Mesothelial cell of epicardium (in vitro differentiated cells): Measurements from ENCODE around the gene LRP5. TPM values are rescaled to one million over a fixed set of nuclear protein-coding genes. Genes with fewer than 3 reads are reported as not detected.

Source experiments
- DNase-seq, 2 experiments: peaks; one replicate each; pipeline ENCODE4 v3.0.0; 2021; ENCODE audit warnings: low spot score in 2 of 2; ENCODE audit not compliant: unreplicated experiment in 2 of 2
- H3K27ac Mint-ChIP-seq: 2 replicates; pipeline ENCODE4 v1.8.0; 2021; ENCODE audit warnings: mixed read lengths
- H3K27me3 Mint-ChIP-seq: 2 replicates; pipeline ENCODE4 v1.8.0; 2021; ENCODE audit warnings: low read depth, mixed read lengths
- H3K36me3 Mint-ChIP-seq: 2 replicates; pipeline ENCODE4 v1.8.0; 2021; ENCODE audit warnings: mixed read lengths
- H3K4me1 Mint-ChIP-seq: 2 replicates; pipeline ENCODE4 v1.8.0; 2021; ENCODE audit warnings: mixed read lengths
- H3K4me3 Mint-ChIP-seq: 2 replicates; pipeline ENCODE4 v1.8.0; 2021; ENCODE audit warnings: mild to moderate bottlenecking, moderate library complexity, mixed read lengths
- H3K9me3 Mint-ChIP-seq: 2 replicates; pipeline ENCODE4 v1.8.0; 2021; ENCODE audit warnings: mixed read lengths
- total RNA-seq: library from RNA; stranded (reverse); gene quantifications from 3 replicates; pipeline ENCODE4 v1.2.1, GENCODE V29; 2021
- TF ChIP-seq, protein P1 (sequence below): fragments of 200-600 bp; sonication (generic); IDR thresholded peaks from one replicate; pipeline ENCODE4 v1.5.0; 2021; ENCODE audit warnings: antibody characterized with exemption; ENCODE audit not compliant: unreplicated experiment

LRP5 gene
- total RNA-seq, 1 donor from 2014 or later, result 72.5 TPM

DNA sequence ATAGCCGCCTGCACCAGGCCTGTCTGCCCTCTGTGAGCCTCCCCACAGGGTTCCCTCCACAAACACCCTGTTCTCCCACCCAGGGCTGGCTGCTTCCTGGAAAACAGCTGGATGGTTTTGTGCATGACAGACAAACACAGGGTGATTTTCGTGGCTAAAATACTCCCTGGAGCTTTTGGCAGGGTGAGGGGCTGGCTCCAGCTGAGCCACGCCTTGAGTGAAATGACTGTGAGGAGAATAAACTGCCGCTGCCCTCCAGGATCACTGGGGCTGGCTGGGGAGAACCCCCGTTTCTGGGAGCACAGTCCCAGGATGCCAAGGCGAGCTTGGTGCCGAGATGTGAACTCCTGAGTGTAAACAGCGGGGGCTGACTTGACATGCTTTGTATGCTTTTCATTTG, 127.8 kb downstream of the LRP5 start:
- DNase-seq, result no peak
- Mint-ChIP-seq H3K4me1 (peaks cover 5% of the 10 kb centered on the region), H3K27ac (no peak overlapping the region), H3K4me3 (no peak overlapping the region), H3K9me3 (no peaks in the 10 kb centered on the region), H3K36me3 (peaks cover 31% of the 10 kb centered on the region), H3K27me3 (no peaks in the 10 kb centered on the region)
- TF ChIP-seq, protein P1, sequence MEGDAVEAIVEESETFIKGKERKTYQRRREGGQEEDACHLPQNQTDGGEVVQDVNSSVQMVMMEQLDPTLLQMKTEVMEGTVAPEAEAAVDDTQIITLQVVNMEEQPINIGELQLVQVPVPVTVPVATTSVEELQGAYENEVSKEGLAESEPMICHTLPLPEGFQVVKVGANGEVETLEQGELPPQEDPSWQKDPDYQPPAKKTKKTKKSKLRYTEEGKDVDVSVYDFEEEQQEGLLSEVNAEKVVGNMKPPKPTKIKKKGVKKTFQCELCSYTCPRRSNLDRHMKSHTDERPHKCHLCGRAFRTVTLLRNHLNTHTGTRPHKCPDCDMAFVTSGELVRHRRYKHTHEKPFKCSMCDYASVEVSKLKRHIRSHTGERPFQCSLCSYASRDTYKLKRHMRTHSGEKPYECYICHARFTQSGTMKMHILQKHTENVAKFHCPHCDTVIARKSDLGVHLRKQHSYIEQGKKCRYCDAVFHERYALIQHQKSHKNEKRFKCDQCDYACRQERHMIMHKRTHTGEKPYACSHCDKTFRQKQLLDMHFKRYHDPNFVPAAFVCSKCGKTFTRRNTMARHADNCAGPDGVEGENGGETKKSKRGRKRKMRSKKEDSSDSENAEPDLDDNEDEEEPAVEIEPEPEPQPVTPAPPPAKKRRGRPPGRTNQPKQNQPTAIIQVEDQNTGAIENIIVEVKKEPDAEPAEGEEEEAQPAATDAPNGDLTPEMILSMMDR, result no peak

- Mint-ChIP-seq H3K4me1 (peaks cover 5% of the 10 kb centered on the region), H3K36me3 (peaks cover 30% of the 10 kb centered on the region), H3K27me3 (no peaks in the 10 kb centered on the region), H3K9me3 (no peaks in the 10 kb centered on the region), H3K27ac (peak overlapping the region; percentile 71), H3K4me3 (no peak overlapping the region)
- TF ChIP-seq, protein P1, result no peak
- DNase-seq, result no peak
Observed at GRCh38 chr11:68441466-68442230, 129.3 kb downstream of the LRP5 start.

DNA sequence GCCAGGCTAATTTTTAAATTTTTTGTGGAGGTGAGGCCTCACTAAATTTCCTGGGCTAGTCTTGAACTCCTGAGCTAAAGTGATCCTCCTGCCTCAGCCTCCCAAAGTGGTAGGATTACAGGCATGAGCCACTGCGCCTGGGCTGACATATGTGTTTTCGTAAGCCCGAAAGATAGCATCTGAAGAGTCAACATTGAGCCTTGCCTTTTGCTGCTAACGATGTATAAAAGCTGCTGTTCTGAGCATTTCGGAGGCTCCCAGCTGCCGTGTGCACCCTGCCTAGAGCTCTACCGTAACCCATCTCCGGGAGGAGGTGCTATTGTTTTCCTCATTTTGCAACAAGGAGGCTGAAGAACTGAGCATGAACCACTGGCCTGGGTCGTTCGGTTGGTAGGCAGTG, 130.0 kb downstream of the LRP5 start:
- Mint-ChIP-seq H3K27ac (no peak overlapping the region), H3K4me1 (peaks cover 5% of the 10 kb centered on the region), H3K27me3 (no peaks in the 10 kb centered on the region)

GRCh38 chr11:68444566-68444965, 132.2 kb downstream of the LRP5 start:
- no peak overlapping the region for H3K4me3 Mint-ChIP-seq
- peaks cover 5% of the 10 kb centered on the region for H3K4me1 Mint-ChIP-seq
- DNase-seq, result no peak
- no peaks in the 10 kb centered on the region for H3K9me3 Mint-ChIP-seq
- TF ChIP-seq, protein P1, result no peak
- no peaks in the 10 kb centered on the region for H3K27me3 Mint-ChIP-seq
- H3K36me3 Mint-ChIP-seq, result peaks cover 31% of the 10 kb centered on the region
- H3K27ac Mint-ChIP-seq, result no peak overlapping the region

More for the DNA sequence above, 130.0 kb downstream of the LRP5 start:
- Mint-ChIP-seq H3K36me3 (peaks cover 27% of the 10 kb centered on the region), H3K4me3 (no peak overlapping the region), H3K9me3 (no peaks in the 10 kb centered on the region)
- TF ChIP-seq, protein P1, result no peak
- no peak for DNase-seq

DNA sequence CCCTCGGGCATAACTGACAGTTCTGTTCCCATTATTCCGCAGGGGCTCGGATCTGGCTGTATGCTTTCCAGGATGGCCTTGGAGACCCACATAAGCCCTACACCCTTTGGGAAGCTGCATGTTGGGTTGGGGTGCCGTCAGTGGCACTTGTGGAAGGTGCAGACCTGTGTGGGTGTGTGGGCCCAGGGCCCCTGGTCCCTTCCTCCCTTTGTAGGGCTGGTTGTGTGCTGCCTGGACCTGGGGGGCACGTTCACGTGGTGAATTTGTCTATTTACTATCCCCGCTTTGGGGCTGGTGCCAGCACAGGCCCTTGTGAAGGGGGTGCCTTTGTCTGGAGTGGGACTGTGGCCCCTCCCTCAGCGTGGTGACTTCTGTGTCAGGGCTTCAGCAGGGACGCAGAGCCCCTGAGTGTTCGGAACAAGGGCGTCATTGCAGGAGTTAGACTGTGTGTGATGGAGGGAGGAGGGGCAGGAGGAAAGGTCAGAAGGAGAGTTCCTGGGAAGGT, 133.2 kb downstream of the LRP5 start:
- Mint-ChIP-seq H3K4me3 (no peak overlapping the region), H3K27me3 (no peaks in the 10 kb centered on the region), H3K4me1 (peaks cover 5% of the 10 kb centered on the region), H3K27ac (no peak overlapping the region), H3K36me3 (peaks cover 31% of the 10 kb centered on the region), H3K9me3 (no peaks in the 10 kb centered on the region)
- no peak for DNase-seq
- TF ChIP-seq, protein P1, result no peak
